Activated naive CD4-positive, alpha-beta T cell treated with Interleukin-2 at 50 U/mL for 16 hours (primary cell): ENCODE measurements around the gene PMM2.
A peak's percentile ranks its signal among the peaks of the same experiment; 100 is the strongest.
"Not testable (repeated sequence)": the region's sequence is repeated elsewhere in the genome, so short reads cannot be mapped to it uniquely, and the experiment has no call there.

Experiments used
- DNase-seq: peaks from one replicate; pipeline ENCODE4 v3.0.0-alpha.2; 2020

The PMM2 gene

DNA sequence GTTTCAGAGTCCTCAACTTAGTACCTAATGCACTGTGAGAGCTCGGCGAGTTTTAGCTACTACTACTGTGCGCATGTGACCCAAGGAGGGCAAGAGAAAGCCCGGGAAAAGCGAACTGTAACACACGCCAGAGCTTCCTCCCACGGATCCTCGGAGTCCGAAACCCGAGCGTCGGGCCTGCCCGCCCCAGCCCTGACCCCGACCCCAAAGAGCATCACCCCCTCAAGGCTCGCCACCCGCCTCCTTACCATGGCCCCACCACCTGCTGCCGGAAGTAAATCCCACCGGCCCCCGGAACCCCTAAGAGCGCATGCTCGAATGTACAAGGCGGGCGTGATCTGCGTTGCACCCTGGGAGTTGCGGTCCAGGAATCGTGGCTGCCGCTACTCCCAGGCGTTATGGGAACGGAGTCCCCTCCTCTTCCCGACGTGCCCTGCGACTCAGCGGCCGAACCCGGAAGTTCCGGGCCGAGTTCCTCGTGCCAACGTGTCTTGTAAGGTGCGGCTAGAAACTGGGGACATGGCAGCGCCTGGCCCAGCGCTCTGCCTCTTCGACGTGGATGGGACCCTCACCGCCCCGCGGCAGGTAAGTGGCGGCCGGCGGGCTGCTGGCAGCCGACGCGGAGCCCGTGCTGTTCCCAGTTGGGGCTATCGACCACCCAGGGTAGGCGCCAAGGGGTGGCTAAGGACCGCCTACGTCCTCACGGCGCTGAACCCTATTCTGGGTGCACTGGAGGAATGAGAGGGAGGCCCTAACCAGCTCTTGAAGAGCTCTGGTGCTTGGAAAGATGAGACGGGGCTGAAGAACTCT, at the start of gene PMM2, which contains the start of gene TMEM186:
Gene PMM2, plus strand, starts transcription at position 476 of the 810 bp plus-strand sequence. Its CDS starts 44 bp downstream, at position 520.
Gene TMEM186, minus strand, starts transcription at position 276 of the 810 bp plus-strand sequence. Its CDS starts 25 bp downstream, at position 251.
- DNase-seq = peak; percentile 96

DNA sequence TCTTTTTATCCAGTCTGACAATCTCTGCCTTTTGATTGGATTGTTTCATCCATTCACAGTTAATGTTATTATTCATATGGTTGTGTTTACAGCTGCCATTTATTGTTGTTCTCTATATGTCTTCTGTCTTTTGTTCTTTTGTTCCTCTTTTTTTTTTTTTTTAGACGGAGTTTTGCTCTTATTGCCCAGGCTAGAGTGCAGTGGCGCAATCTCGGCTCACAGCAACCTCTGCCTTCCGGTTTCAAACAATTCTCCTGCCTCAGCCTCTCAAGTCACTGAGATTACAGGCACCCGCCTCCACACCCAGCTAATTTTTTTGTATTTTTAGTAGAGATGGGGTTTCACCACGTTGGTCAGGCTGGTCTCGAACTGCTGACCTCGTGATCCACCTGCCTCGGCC, 48.7 kb upstream of the PMM2 start:
- DNase-seq = not testable (repeated sequence)

- no peak for DNase-seq
These were observed 45.9 kb upstream of the PMM2 start for GRCh38 chr16:8751481-8752311.

GRCh38 chr16:8752706-8753105, 44.9 kb upstream of the PMM2 start:
- no peak for DNase-seq

- DNase-seq = no peak
These were observed 44.1 kb upstream of the PMM2 start for GRCh38 chr16:8753416-8754054.

GRCh38 chr16:8756755-8757154, 40.9 kb upstream of the PMM2 start:
- no peak for DNase-seq

GRCh38 chr16:8758022-8758421, 39.6 kb upstream of the PMM2 start:
- DNase-seq = no peak

DNA sequence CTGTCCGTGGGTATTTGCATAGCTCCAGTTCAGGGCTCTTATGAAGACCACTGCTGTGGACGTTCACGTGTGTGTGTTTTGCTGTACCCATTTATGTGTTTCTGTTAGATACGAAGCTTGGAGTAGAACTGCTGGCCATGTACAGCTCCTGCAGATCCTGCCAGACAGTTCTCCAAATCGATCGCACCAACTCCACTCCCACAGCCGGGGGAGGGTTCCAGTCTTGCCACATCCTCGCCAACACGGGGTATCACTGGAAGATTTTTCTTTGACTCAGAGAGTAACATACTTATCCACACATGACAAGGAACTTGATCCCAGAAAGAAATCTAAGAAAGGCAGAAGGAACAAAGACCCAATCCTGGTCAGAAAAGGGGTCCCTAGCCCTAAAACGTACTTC, 37.6 kb upstream of the PMM2 start:
- DNase-seq = no peak

- no peak for DNase-seq
These were observed 36.6 kb upstream of the PMM2 start for GRCh38 chr16:8761078-8761477.

DNA sequence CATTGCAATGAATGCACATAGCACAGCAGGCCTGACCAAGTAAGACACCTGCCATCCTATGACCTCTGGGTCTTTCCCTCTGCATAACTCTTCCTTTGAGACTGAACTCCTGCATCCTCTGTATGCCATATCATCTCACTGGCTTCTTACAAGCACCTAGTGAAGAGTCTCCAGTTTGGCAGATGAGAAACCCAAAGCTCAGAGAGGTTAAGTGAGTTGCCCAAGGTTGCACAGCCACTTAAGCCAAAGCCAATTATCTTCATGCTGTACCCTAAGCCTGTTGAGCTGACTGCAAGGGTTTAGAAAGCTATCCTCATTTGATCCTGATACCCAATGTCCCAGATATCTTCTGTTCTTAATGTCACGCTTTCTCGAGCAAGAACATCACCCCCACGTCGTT, 35.4 kb upstream of the PMM2 start:
- DNase-seq = no peak

- DNase-seq = no peak
These were observed 34.6 kb upstream of the PMM2 start for GRCh38 chr16:8763083-8763482.

DNA sequence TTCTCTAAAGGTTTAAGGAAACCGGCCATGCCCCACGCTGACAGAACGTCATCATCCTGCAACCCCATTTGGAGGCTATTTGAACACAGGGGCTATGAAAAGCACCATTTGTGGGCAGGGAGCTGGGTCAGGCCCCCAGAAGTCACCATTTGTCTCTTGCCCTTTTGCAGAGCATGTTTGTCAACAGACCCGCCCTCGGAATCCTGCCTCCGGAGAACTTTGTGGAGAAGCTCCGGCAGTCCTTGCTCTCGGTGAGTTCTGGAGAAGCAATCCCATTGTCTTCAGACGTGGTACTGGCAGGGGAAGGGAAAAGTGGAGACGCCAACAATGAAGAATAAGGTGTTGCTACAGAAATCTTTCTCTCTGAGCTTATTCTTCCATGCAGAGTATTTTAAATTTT, 33.7 kb upstream of the PMM2 start:
- DNase-seq = no peak

DNA sequence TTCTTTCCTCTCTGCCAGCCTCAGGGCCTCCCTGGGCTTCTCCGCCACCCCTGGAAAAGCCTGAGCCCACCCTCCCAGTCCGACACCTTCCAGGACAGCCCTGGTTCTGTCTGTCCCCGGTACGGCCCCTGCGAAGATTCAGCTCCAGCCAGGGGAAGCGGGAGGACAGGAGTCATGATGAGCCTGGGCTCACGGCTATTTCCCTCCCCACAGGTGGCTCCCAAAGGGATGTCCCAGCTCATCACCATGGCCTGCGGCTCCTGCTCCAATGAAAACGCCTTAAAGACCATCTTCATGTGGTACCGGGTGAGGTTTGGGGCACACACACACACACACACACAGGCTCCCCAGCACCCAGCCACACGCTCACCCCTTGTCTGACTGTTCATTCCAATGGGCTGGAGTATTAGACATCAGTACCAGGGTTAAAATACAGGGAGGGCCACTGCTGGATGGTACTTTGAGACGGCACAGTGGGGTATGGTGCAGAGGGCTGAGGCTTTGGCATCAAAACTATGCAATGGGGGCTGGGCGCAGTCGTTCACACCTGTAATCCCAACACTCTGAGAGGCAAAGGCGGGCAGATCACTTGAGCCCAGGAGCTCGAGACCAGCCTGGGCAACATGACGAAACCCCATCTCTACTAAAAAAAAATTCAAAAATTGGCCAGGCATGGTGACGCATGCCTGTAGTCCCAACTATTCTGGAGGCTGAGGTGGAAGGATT, 33.0 kb upstream of the PMM2 start:
- DNase-seq = no peak

DNA sequence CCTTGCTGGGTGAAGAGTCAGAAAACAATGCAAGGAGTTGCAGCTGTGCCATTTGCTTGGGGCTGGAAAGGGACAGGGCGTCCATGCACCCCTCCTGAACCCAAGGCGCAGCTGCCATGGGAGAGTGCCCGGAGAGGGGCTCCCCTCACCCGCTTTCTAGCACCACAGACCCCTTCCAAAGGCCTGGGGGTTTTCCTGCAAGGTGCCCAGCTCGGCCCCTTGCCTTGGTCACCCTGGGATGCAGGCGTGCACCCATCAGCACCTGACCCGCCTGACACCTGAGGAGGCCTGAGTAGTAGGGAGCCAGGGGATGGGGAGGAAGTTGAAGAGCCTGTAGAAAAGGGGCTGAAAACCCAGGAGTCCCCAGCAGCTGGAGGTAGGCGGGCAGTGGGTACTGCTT, 30.5 kb upstream of the PMM2 start:
- no peak for DNase-seq

- no peak for DNase-seq
These were observed 29.4 kb upstream of the PMM2 start for GRCh38 chr16:8768283-8768682.

DNA sequence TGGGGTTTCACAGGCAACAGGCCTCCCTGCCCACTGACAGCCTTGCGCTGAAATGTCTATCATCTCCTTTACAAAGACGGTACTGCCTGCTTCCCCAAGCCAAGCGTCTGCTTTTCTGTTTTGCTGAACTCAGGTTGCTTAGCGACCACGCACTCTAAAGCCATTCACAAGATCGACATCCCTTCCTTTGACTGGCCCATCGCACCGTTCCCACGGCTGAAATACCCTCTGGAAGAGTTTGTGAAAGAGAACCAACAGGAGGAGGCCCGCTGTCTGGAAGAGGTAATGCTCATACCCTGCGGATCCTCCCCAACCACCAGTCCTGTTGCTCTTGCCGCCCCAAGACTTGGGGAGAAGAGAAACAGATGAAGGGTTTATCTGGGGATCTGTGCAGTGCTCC, 28.9 kb upstream of the PMM2 start:
- DNase-seq = no peak

- DNase-seq = no peak
These were observed 24.1 kb upstream of the PMM2 start for GRCh38 chr16:8773537-8773936.

- DNase-seq = no peak
These were observed 23.4 kb upstream of the PMM2 start for GRCh38 chr16:8774208-8774607.

- no peak for DNase-seq
These were observed 22.3 kb upstream of the PMM2 start for GRCh38 chr16:8775359-8775758.

DNA sequence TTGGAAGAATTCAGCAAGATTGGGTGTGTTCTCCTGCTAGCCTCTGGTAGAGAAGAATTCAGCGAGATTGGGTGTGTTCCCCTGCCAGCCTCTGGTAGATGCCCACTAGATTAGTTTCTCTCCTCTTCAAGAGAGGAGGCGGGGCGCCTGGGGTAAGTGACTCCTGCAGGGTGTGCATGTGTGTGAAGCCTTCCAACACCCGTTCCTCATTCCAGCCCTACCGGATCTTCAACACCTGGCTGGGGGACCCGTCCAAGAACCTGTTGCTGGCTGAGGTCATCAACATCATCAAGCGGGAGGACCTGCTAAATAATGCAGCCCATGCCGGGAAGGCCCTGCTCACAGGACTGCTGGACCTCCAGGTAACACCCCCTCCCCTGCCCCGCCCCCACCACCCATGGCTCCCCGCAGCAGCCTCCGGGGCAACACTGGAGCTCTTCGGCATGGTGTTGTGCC, 21.5 kb upstream of the PMM2 start:
- no peak for DNase-seq

DNA sequence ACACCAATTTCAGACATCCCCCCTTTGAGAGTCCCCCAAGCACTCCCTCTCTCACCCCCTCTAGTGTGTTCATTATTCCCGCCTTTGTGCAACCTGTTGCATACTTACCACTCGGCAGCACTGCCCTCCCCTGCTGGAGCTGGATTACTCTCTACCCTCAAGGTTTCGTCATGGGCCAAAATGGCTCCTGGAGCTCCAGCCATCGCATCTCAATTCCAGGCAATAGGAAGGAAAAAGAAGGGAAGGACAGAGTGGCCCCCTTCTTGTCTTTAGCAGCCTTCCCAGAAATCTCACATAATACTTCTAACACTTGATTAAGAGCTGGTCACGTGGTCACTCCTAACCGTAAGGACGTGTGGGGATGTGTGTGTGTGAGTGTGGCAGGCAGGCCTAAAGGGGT, 20.4 kb upstream of the PMM2 start:
- no peak for DNase-seq

- DNase-seq = no peak
These were observed 15.8 kb upstream of the PMM2 start for GRCh38 chr16:8781797-8782196.

DNA sequence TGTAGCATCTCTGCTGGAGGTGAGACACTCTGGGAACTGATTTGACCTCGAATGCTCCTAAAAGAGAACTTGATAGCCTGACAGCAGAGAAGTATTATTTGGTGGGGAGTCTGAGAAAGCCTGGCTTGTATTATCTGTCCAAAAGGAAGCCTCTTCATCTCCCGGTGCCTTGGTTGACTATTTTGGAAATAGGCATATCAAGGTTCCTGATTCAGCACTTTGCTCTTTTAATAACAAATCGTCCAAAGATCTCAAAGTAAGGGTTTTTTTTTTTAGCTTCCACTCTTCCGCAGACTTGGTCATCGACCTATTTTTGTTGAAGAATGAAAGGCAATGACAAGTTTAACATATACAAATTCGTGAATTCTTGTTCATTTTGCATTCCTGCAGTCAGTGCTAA, 15.0 kb upstream of the PMM2 start:
- no peak for DNase-seq
